KG1 (cell line): ENCODE results near the gene SLC4A5.
"Not testable (repeated sequence)": the region's sequence is repeated elsewhere in the genome, so short reads cannot be mapped to it uniquely, and the experiment has no call there.

ENCODE experiments used
- DNase-seq: peaks from one replicate; lab custom pipeline; 2025; lab: John Stamatoyannopoulos, UW

SLC4A5 gene

GRCh38 chr2:74364533-74365505 is 21.6 kb upstream of the SLC4A5 start:
- no peak for DNase-seq

GRCh38 chr2:74361327-74361726 is 18.1 kb upstream of the SLC4A5 start:
- DNase-seq, result no peak

- DNase-seq, result no peak
Measured at GRCh38 chr2:74357627-74358026, 14.4 kb upstream of the SLC4A5 start.

GRCh38 chr2:74349889-74350288 is 6.7 kb upstream of the SLC4A5 start:
- no peak for DNase-seq

GRCh38 chr2:74347742-74348141 is 4.5 kb upstream of the SLC4A5 start:
- DNase-seq, result no peak

GRCh38 chr2:74347303-74347702 is 4.1 kb upstream of the SLC4A5 start:
- DNase-seq, result no peak

GRCh38 chr2:74345272-74345943 is 2.2 kb upstream of the SLC4A5 start:
- no peak for DNase-seq

GRCh38 chr2:74336227-74336626 is 7.0 kb downstream of the SLC4A5 start:
- DNase-seq, result not testable (repeated sequence)

- DNase-seq, result no peak
Measured at GRCh38 chr2:74334931-74335333, 8.3 kb downstream of the SLC4A5 start.

- DNase-seq, result no peak
Measured at GRCh38 chr2:74333896-74334586, 9.2 kb downstream of the SLC4A5 start.

- no peak for DNase-seq
Measured at GRCh38 chr2:74333175-74333574, 10.0 kb downstream of the SLC4A5 start.

GRCh38 chr2:74332550-74333174 is 10.6 kb downstream of the SLC4A5 start:
- no peak for DNase-seq

- no peak for DNase-seq
Measured at GRCh38 chr2:74328573-74328972, 14.6 kb downstream of the SLC4A5 start.

GRCh38 chr2:74328074-74328473 is 15.1 kb downstream of the SLC4A5 start:
- DNase-seq, result no peak

GRCh38 chr2:74327627-74328026 is 15.6 kb downstream of the SLC4A5 start:
- no peak for DNase-seq

- no peak for DNase-seq
Measured at GRCh38 chr2:74327199-74327598, 16.0 kb downstream of the SLC4A5 start.

GRCh38 chr2:74325815-74326214 is 17.4 kb downstream of the SLC4A5 start:
- no peak for DNase-seq

- DNase-seq, result no peak
Measured at GRCh38 chr2:74321737-74322136, 21.5 kb downstream of the SLC4A5 start.

GRCh38 chr2:74317701-74318100 is 25.5 kb downstream of the SLC4A5 start:
- no peak for DNase-seq

- no peak for DNase-seq
Measured at GRCh38 chr2:74316627-74317295, 26.5 kb downstream of the SLC4A5 start.

- no peak for DNase-seq
Measured at GRCh38 chr2:74314107-74314506, 29.1 kb downstream of the SLC4A5 start.

GRCh38 chr2:74313497-74313896 is 29.7 kb downstream of the SLC4A5 start:
- no peak for DNase-seq
